ENCODE results near the gene JPH3.

JPH3 gene

GRCh38 chr16:87744750-87745514 is 142.6 kb downstream of the JPH3 start:
- DNase-seq, result no peak

- DNase-seq, result no peak
Observed at GRCh38 chr16:87746178-87746577, 143.9 kb downstream of the JPH3 start.

All from NCI-H2029 treated with DMSO at 0.1 percent for 48 hours (cell line).